ENCODE results near the gene NAA60. TPM values are rescaled to one million over a fixed set of nuclear protein-coding genes. Genes with fewer than 3 reads are reported as not detected.
A peak's percentile ranks its signal among the peaks of the same experiment; 100 is the strongest.

The NAA60 gene
- total and polyA plus RNA-seq, 9 of the 15 experiments (the other 6 are each of a cell fraction or from before 2014, with no cell fraction given) = 2.1 to 49.4 (median 10.3) TPM

- Histone ChIP-seq H2AFZ (ENCODE audit: low read depth, low read length) (no peak overlapping the region), H3K27me3 (ENCODE audit: control insufficient read depth in 2 of 2, insufficient read depth in 2 of 2, low read length in 2 of 2) (no peaks in the 10 kb centered on the region), H3K4me2 (ENCODE audit: insufficient read depth, low read length) (no peak overlapping the region), H3K36me3 (ENCODE audit: control insufficient read depth, insufficient read depth, low read length) (no peaks in the 10 kb centered on the region; the same call in 2 of the 3 replicates), H3K79me2 (ENCODE audit: control insufficient read depth, insufficient read depth, low read length) (peaks cover 39% of the 10 kb centered on the region), H3K4me1 (replicated peaks in 1 of 2; ENCODE audit: control insufficient read depth in 2 of 2, insufficient read depth in 2 of 2, low read length in 2 of 2) (peaks cover 6 to 22% of the 10 kb centered on the region in 2 experiments; a peak in 4 of 5 replicates), H4K20me1 (replicated peaks; ENCODE audit: control insufficient read depth, insufficient read depth, low read length) (peaks cover 26% of the 10 kb centered on the region), H3K4me3 (no peak overlapping the region), H3K9me3 (replicated peaks; ENCODE audit: control insufficient read depth, insufficient read depth, low read depth, low read length) (no peaks in the 10 kb centered on the region), H3K9ac (ENCODE audit: insufficient read depth in 1 of 2, low read depth in 2 of 2, low read length in 2 of 2) (no peak overlapping the region), H3K27ac (ENCODE audit: extremely low read depth, low read depth, low read length) (no peak overlapping the region), H3K9me1 (ENCODE audit: control insufficient read depth, insufficient read depth, low read length) (peaks cover 2% of the 10 kb centered on the region)
- no TSS peak for BruUV-seq (replicated peaks)
- intact Hi-C loops (cut with micrococcal nuclease) = no loop called here
- WGBS (ENCODE audit: insufficient coverage, low coverage, missing lambda C conversion rate) = 93% methylated on average over 16 of the region's 20 CpGs
- TF ChIP-seq KAT2B (IDR thresholded peaks at IDR 0.05; ENCODE audit: low read depth, low read length) = no peak
- TF ChIP-seq ZNF785 (CRISPR knock-in tag; IDR thresholded peaks at IDR 0.05) = no peak
- ChIA-PET POLR2A (interaction anchor here (0.7 kb wide), 1 partner anchor 8 kb away, joined by 3 read pairs; no protein-coding TSS in a partner anchor), CTCF (ENCODE audit: low intra/inter-chr PET ratio) (no interaction called here)
- in situ Hi-C loops (cut with MboI) = no loop called here
- DNase-seq (ENCODE audit: extremely low read depth in 1 of 4, low spot score in 3 of 4) (no peak), FAIRE-seq (no peak), ATAC-seq (no peak)
Observed at GRCh38 chr16:3471518-3472176, 28.2 kb downstream of the NAA60 start.

GRCh38 chr16:3472878-3473595 is 29.6 kb downstream of the NAA60 start:
- DNase-seq (ENCODE audit: extremely low read depth in 1 of 4, low spot score in 3 of 4) = no peak
- H3K4me3 ChIP-seq = no peak overlapping the region
- H3K9me1 ChIP-seq (ENCODE audit: control insufficient read depth, insufficient read depth, low read length) = peaks cover 2% of the 10 kb centered on the region
- ATAC-seq = no peak
- no peaks in the 10 kb centered on the region for H3K9me3 ChIP-seq (replicated peaks; ENCODE audit: control insufficient read depth, insufficient read depth, low read depth, low read length)
- peaks cover 6 to 22% of the 10 kb centered on the region in 2 experiments; a peak in 4 of 5 replicates for H3K4me1 ChIP-seq (replicated peaks in 1 of 2; ENCODE audit: control insufficient read depth in 2 of 2, insufficient read depth in 2 of 2, low read length in 2 of 2)
- no peaks in the 10 kb centered on the region for H3K27me3 ChIP-seq (ENCODE audit: control insufficient read depth in 2 of 2, insufficient read depth in 2 of 2, low read length in 2 of 2)
- H3K36me3 ChIP-seq (ENCODE audit: control insufficient read depth, insufficient read depth, low read length) = no peaks in the 10 kb centered on the region; the same call in 2 of the 3 replicates
- intact Hi-C loops (cut with micrococcal nuclease) = no loop called here
- CTCF ChIA-PET (ENCODE audit: low intra/inter-chr PET ratio) = no interaction called here
- H3K79me2 ChIP-seq (ENCODE audit: control insufficient read depth, insufficient read depth, low read length) = peaks cover 34% of the 10 kb centered on the region
- 75% methylated on average over 10 of the region's 10 CpGs for WGBS (ENCODE audit: insufficient coverage, low coverage, missing lambda C conversion rate)
- FAIRE-seq = peak; percentile 40
- H3K9ac ChIP-seq (ENCODE audit: insufficient read depth in 1 of 2, low read depth in 2 of 2, low read length in 2 of 2) = no peak overlapping the region
- BruUV-seq (replicated peaks) = no TSS peak
- in situ Hi-C loops (cut with MboI) = no loop called here
- POLR2A ChIA-PET = no interaction called here
- H3K4me2 ChIP-seq (ENCODE audit: insufficient read depth, low read length) = no peak overlapping the region
- no peak overlapping the region for H2AFZ ChIP-seq (ENCODE audit: low read depth, low read length)
- peaks cover 20% of the 10 kb centered on the region for H4K20me1 ChIP-seq (replicated peaks; ENCODE audit: control insufficient read depth, insufficient read depth, low read length)
- H3K27ac ChIP-seq (ENCODE audit: extremely low read depth, low read depth, low read length) = no peak overlapping the region
- TF ChIP-seq NFRKB (IDR thresholded peaks at IDR 0.05; ENCODE audit: low read depth) (no peak), ZBTB9 (CRISPR knock-in tag; IDR thresholded peaks at IDR 0.05) (no peak), SMARCA5 (IDR thresholded peaks at IDR 0.05) (no peak), ZFP91 (CRISPR knock-in tag; IDR thresholded peaks at IDR 0.05) (no peak), ZBED1 (IDR thresholded peaks at IDR 0.05) (no peak), ZNF311 (CRISPR knock-in tag; IDR thresholded peaks at IDR 0.05) (no peak), ELF2 (CRISPR knock-in tag; IDR thresholded peaks at IDR 0.05) (no peak), WHSC1 (IDR thresholded peaks at IDR 0.05; ENCODE audit: low read length) (no peak), FOXP1 (CRISPR knock-in tag; IDR thresholded peaks at IDR 0.05) (no peak), ZC3H11A (IDR thresholded peaks at IDR 0.05; ENCODE audit: low read depth, low read length) (no peak), RBBP5 (IDR thresholded peaks at IDR 0.05; ENCODE audit: borderline replicate concordance, insufficient read depth, low read length, poor library complexity, severe bottlenecking) (no peak)
